Gastrocnemius medialis (tissue), 4 donors: Measurements from ENCODE around the gene SUMF1. TPM values are rescaled to one million over a fixed set of nuclear protein-coding genes. Genes with fewer than 3 reads are reported as not detected.

ENCODE experiments used
- ATAC-seq, 2 donors: fragments of 150-250 bp; one replicate each; pipeline ENCODE4 v1.9.1; 2016
- DNase-seq, 2 donors: peaks; one replicate each; pipeline ENCODE4 v3.0.0-alpha.2; 2019
- H3K27ac ChIP-seq, 4 donors: fragments of 200-600 bp; sonication (generic); 1 replicate in 1 of 4; 2 replicates in 3 of 4; pipeline ENCODE4 v1.5.1; 2016 to 2018; ENCODE audit warnings: mild to moderate bottlenecking in 2 of 4, moderate library complexity in 1 of 4
- H3K27me3 ChIP-seq, 3 donors: fragments of 200-600 bp; sonication (generic) in 2 of 3; 1 replicate in 1 of 3; 2 replicates in 2 of 3; pipeline versions ENCODE4 v1.5.1 to v1.6.0; 2016 to 2019; ENCODE audit warnings: mild to moderate bottlenecking in 1 of 3, moderate library complexity in 1 of 3
- H3K36me3 ChIP-seq, 2 donors: fragments of 200-600 bp; sonication (generic) in 1 of 2; one replicate each; pipeline ENCODE4 v1.5.1; 2017 to 2018
- H3K4me1 ChIP-seq, 2 donors: fragments of 200-600 bp; sonication (generic) in 1 of 2; one replicate each; pipeline ENCODE4 v1.5.1; 2016 to 2017; ENCODE audit warnings: mild to moderate bottlenecking in 2 of 2
- H3K4me3 ChIP-seq, 4 donors: fragments of 200-600 bp; sonication (generic) in 3 of 4; 1 replicate in 1 of 4; 2 replicates in 3 of 4; pipeline ENCODE4 v1.5.1; 2016 to 2019; ENCODE audit warnings: mild to moderate bottlenecking in 2 of 4
- H3K9me3 ChIP-seq, 3 donors: fragments of 200-600 bp; sonication (generic) in 2 of 3; 1 replicate in 1 of 3; 2 replicates in 2 of 3; pipeline ENCODE4 v1.5.1; 2016 to 2019
- CTCF ChIP-seq, 5 experiments: fragments of 450-650 bp in 3 of 5; fragments of 200-600 bp in 2 of 5; sonication (generic) in 2 of 5; IDR thresholded peaks in 4 of 5; conservative IDR thresholded peaks in 1 of 5; 1 replicate in 4 of 5; 2 replicates in 1 of 5; pipeline ENCODE4 v1.5.1; 2016 to 2019; ENCODE audit warnings: antibody characterized with exemption in 5 of 5, mild to moderate bottlenecking in 3 of 5, moderate library complexity in 3 of 5
- POLR2A ChIP-seq, 2 donors: fragments of 450-650 bp; IDR thresholded peaks; one replicate each; pipeline ENCODE4 v1.6.1; 2017; ENCODE audit warnings: antibody characterized with exemption in 2 of 2, mild to moderate bottlenecking in 2 of 2, moderate library complexity in 2 of 2
- in situ Hi-C, 4 donors: fragments of 200-750 bp; cut with MboI; loops; one replicate each; pipeline versions ENCODE4 v1.15.0 to v1.8.0; 2017; ENCODE audit warnings: low sequenced_read_pairs in 4 of 4
- intact Hi-C: fragments of 100-400 bp; cut with DNase I; formaldehyde crosslinking; loops from one replicate; pipeline ENCODE4 v1.15.1; 2023; ENCODE audit warnings: low total_unique reads
- total RNA-seq, 4 donors: library from RNA; depleted of rRNA; stranded (reverse); fragments of >200 nt; gene quantifications; one replicate each; pipeline versions ENCODE4 v1.1.0 to v1.2.3, GENCODE V29; 2016

The SUMF1 gene
- total RNA-seq, 4 donors from 2014 or later: 4.4 to 9.4 (median 7.6) TPM

- in situ Hi-C loops (no loop called here), intact Hi-C loops (no loop called here)
- DNase-seq (no peak), ATAC-seq (no peak)
- Histone ChIP-seq H3K9me3 (no peaks in the 10 kb centered on the region), H3K27ac (no peak overlapping the region), H3K4me1 (no peaks in the 10 kb centered on the region), H3K4me3 (no peak overlapping the region), H3K36me3 (peaks cover 0 to 8% of the 10 kb centered on the region in 2 donors), H3K27me3 (no peaks in the 10 kb centered on the region)
- no peak for TF ChIP-seq CTCF (IDR thresholded peaks at IDR 0.05 in 4 of 5, conservative IDR thresholded peaks at IDR 0.05 in 1 of 5)
- no peak for TF ChIP-seq POLR2A (IDR thresholded peaks at IDR 0.05)
Observed at GRCh38 chr3:4408958-4409357, 58.1 kb downstream of the SUMF1 start.

GRCh38 chr3:4407941-4408340 lies 59.1 kb downstream of the SUMF1 start:
- Histone ChIP-seq H3K4me3 (no peak overlapping the region), H3K9me3 (no peaks in the 10 kb centered on the region), H3K27me3 (no peaks in the 10 kb centered on the region), H3K36me3 (peaks cover 0 to 8% of the 10 kb centered on the region in 2 donors), H3K4me1 (no peaks in the 10 kb centered on the region), H3K27ac (no peak overlapping the region)
- ATAC-seq: no peak
- no peak for DNase-seq
- in situ Hi-C loops (no loop called here), intact Hi-C loops (no loop called here)
- TF ChIP-seq CTCF (IDR thresholded peaks at IDR 0.05 in 4 of 5, conservative IDR thresholded peaks at IDR 0.05 in 1 of 5) (no peak), POLR2A (IDR thresholded peaks at IDR 0.05) (no peak)

- intact Hi-C loops (no loop called here), in situ Hi-C loops (no loop called here)
- Histone ChIP-seq H3K36me3 (peaks cover 0 to 8% of the 10 kb centered on the region in 2 donors), H3K4me3 (no peak overlapping the region), H3K4me1 (no peaks in the 10 kb centered on the region), H3K9me3 (no peaks in the 10 kb centered on the region), H3K27me3 (no peaks in the 10 kb centered on the region), H3K27ac (no peak overlapping the region)
- DNase-seq (no peak), ATAC-seq (no peak)
- TF ChIP-seq POLR2A (IDR thresholded peaks at IDR 0.05) (no peak), CTCF (IDR thresholded peaks at IDR 0.05 in 4 of 5, conservative IDR thresholded peaks at IDR 0.05 in 1 of 5) (no peak)
Observed at GRCh38 chr3:4406746-4407568, 60.1 kb downstream of the SUMF1 start.

GRCh38 chr3:4404881-4405280 lies 62.2 kb downstream of the SUMF1 start:
- Histone ChIP-seq H3K27me3 (no peaks in the 10 kb centered on the region), H3K27ac (no peak overlapping the region), H3K36me3 (no peaks in the 10 kb centered on the region), H3K9me3 (no peaks in the 10 kb centered on the region), H3K4me3 (no peak overlapping the region), H3K4me1 (no peaks in the 10 kb centered on the region)
- TF ChIP-seq POLR2A (IDR thresholded peaks at IDR 0.05): no peak
- no peak for TF ChIP-seq CTCF (IDR thresholded peaks at IDR 0.05 in 4 of 5, conservative IDR thresholded peaks at IDR 0.05 in 1 of 5)
- ATAC-seq (no peak), DNase-seq (no peak)
- intact Hi-C loops (no loop called here), in situ Hi-C loops (no loop called here)
